Activated T-cell treated with anti-CD3 and anti-CD28 coated beads, Interleukin-2, amount 50 U/mL, for 4 hours (primary cell): ENCODE measurements around the gene GAS2L3. TPM values are rescaled to one million over a fixed set of nuclear protein-coding genes. Genes with fewer than 3 reads are reported as not detected.
"Not testable (repeated sequence)": the region's sequence is repeated elsewhere in the genome, so short reads cannot be mapped to it uniquely, and the experiment has no call there.

Experiments used
- ATAC-seq, 2 donors: fragments of 200-7000 bp; cut with Tn5 transposase; one replicate each; pipeline ENCODE4 v1.10.0; 2021
- DNase-seq: peaks from one replicate; pipeline ENCODE4 v3.0.0-alpha.2; 2020
- H3K27me3 Mint-ChIP-seq: one replicate; pipeline ENCODE4 v1.8.0; 2021; ENCODE audit warnings: low read depth, mixed read lengths
- H3K36me3 Mint-ChIP-seq: one replicate; pipeline ENCODE4 v1.8.0; 2022; ENCODE audit warnings: mixed read lengths; ENCODE audit not compliant: insufficient read depth
- H3K4me1 Mint-ChIP-seq: one replicate; pipeline ENCODE4 v1.8.0; 2021; ENCODE audit warnings: low read depth, mixed read lengths
- H3K4me3 Mint-ChIP-seq: one replicate; pipeline ENCODE4 v1.8.0; 2021; ENCODE audit warnings: mild to moderate bottlenecking, moderate library complexity, mixed read lengths
- H3K9me3 Mint-ChIP-seq: one replicate; pipeline ENCODE4 v1.8.0; 2021; ENCODE audit warnings: mixed read lengths
- total RNA-seq, 3 donors: library from RNA; stranded (reverse); gene quantifications; one replicate each; pipeline ENCODE4 v1.2.1, GENCODE V29; 2021

Gene GAS2L3
- total RNA-seq: not detected

DNA sequence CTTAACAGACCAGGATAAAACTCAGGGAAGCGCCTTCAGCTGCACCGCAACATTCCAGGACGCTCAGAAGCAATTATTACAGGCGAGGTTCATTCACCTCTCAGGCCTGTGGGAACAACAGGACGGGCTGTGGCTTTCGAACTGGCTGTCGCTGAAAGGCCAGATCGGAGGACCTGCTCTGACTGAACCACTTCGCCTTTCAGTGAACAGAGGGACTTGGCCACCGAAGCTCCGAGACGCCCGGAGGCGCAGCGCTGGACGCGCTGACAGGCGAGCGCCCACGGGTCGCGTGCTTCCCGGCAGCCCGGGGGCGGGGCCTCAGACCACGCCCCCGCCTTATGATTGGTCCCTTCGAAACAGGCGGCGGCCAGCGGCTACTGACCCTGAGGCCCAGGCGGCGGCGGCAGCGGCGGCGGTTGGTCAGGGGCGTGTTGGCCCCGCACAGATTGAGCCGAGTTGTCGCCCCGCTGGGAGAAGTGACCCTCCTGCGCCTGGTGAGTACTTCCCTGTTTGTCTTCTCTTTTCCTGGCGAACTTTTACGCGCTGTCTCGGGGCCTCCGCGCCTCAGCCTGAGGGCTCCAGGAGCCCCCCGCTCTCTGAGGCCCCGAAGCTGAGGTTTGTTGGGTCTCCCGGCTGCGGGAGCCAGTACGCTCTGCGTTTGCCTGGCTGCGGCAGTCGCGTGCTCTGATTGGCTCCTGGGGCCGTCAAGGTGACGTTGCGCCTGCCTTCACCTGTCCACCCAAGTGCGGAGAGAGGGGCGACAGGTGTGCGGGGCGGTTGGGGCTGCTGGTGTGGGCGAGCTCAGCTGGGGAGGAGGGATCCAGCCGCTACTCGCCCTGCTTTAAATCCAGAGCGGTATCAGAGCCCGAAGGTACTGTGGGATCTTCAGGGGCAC is at the start of gene GAS2L3:
Gene GAS2L3, plus strand, starts transcription at position 393 of the 895 bp plus-strand sequence. CDS start 21,221 bp downstream, outside the sequence.
- Mint-ChIP-seq H3K4me1 (peaks cover 15% of the 10 kb centered on the region), H3K4me3 (peak within 1 kb of the TSS; percentile 88), H3K9me3 (no peaks in the 10 kb centered on the region), H3K27me3 (peaks cover 29% of the 10 kb centered on the region), H3K36me3 (no peaks in the 10 kb centered on the region)
- DNase-seq (peak; percentile 24), ATAC-seq (peak; percentile 85 to 86)

- no peak for DNase-seq
- Mint-ChIP-seq H3K36me3 (no peaks in the 10 kb centered on the region), H3K27me3 (peaks cover 4% of the 10 kb centered on the region), H3K4me1 (no peaks in the 10 kb centered on the region), H3K9me3 (no peaks in the 10 kb centered on the region), H3K4me3 (no peak overlapping the region)
- no peak for ATAC-seq
These were observed 45.5 kb upstream of the GAS2L3 start for GRCh38 chr12:100528034-100528433.

GRCh38 chr12:100528471-100529127 is 44.9 kb upstream of the GAS2L3 start:
- Mint-ChIP-seq H3K4me1 (no peaks in the 10 kb centered on the region), H3K36me3 (no peaks in the 10 kb centered on the region), H3K4me3 (no peak overlapping the region), H3K9me3 (no peaks in the 10 kb centered on the region), H3K27me3 (peaks cover 5% of the 10 kb centered on the region)
- ATAC-seq (no peak), DNase-seq (no peak)

- ATAC-seq: no peak
- Mint-ChIP-seq H3K36me3 (no peaks in the 10 kb centered on the region), H3K27me3 (peaks cover 7% of the 10 kb centered on the region), H3K4me3 (no peak overlapping the region), H3K9me3 (no peaks in the 10 kb centered on the region), H3K4me1 (no peaks in the 10 kb centered on the region)
- DNase-seq: no peak
These were observed 43.6 kb upstream of the GAS2L3 start for GRCh38 chr12:100529756-100530350.

GRCh38 chr12:100533376-100533775 is 40.1 kb upstream of the GAS2L3 start:
- H3K4me1 Mint-ChIP-seq: no peaks in the 10 kb centered on the region
- no peaks in the 10 kb centered on the region for H3K9me3 Mint-ChIP-seq
- no peak overlapping the region for H3K4me3 Mint-ChIP-seq
- no peak for DNase-seq
- no peak for ATAC-seq
- peaks cover 3% of the 10 kb centered on the region for H3K27me3 Mint-ChIP-seq
- H3K36me3 Mint-ChIP-seq: no peaks in the 10 kb centered on the region

GRCh38 chr12:100534625-100535227 is 38.8 kb upstream of the GAS2L3 start:
- DNase-seq (no peak), ATAC-seq (no peak)
- H3K36me3 Mint-ChIP-seq: no peaks in the 10 kb centered on the region
- H3K4me3 Mint-ChIP-seq: no peak overlapping the region
- H3K4me1 Mint-ChIP-seq: no peaks in the 10 kb centered on the region
- H3K27me3 Mint-ChIP-seq: peaks cover 3% of the 10 kb centered on the region
- no peaks in the 10 kb centered on the region for H3K9me3 Mint-ChIP-seq

DNA sequence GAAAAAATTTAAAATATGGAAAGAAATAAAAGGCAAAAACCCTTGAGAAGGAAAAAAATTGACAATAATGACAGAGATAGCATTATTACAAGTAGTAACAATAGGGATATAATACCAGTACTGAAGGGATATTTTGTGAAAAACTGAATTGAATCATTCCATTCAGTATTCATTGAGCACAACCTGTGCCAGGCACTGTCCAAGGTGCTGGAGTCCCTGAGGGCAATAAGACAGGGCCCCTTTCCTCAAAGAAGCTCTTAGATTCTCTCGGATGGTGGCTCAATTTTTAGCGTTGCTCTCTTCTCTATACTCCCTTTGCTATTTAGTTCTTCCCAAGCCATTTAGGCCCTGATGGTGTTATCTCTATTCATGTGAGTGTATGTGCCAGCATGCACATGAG is 34.3 kb upstream of the GAS2L3 start:
- Mint-ChIP-seq H3K36me3 (no peaks in the 10 kb centered on the region), H3K4me1 (no peaks in the 10 kb centered on the region), H3K27me3 (peaks cover 6% of the 10 kb centered on the region), H3K9me3 (no peaks in the 10 kb centered on the region), H3K4me3 (no peak overlapping the region)
- ATAC-seq (no peak), DNase-seq (no peak)

DNA sequence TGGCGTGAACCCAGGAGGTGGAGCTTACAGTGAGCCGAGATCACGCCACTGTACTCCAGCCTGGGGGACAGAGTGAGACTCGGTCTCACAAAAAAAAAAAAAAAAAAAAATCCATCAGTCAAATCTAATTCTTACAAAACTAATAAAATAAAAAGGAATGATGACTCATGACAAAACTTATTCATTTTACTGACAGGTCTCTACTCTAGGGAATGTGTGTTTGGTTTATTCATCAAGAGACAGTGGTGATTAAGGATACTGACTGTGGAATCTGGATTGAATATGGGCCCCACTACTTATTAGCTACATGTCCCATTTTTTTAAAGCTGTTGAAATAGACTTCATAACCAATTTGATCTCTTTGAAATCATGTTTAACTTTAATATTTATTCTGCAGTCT is 29.3 kb upstream of the GAS2L3 start:
- Mint-ChIP-seq H3K4me1 (no peaks in the 10 kb centered on the region), H3K9me3 (no peaks in the 10 kb centered on the region), H3K4me3 (no peak overlapping the region), H3K36me3 (no peaks in the 10 kb centered on the region), H3K27me3 (peaks cover 5% of the 10 kb centered on the region)
- DNase-seq (no peak), ATAC-seq (no peak)

DNA sequence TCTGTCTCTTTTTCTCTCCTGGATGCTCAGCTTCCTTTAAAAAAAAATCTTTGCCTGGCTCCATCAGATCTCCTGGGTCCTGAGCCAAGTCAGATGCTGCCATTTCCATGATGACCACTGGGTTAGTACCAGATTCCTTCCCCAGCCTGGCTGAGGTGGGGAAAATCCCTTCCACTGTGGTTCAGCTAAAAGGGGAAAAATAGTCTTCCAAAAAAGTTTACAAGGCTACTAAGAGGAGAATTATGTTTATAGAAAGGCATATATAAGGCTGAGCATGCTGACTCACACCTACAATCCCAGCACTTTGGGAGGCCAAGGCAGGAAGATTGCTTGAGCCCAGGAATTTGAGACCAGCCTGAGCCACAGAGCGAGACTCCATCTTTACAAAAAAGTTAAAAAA is 28.4 kb upstream of the GAS2L3 start:
- Mint-ChIP-seq H3K36me3 (no peaks in the 10 kb centered on the region), H3K27me3 (peaks cover 5% of the 10 kb centered on the region), H3K4me3 (no peak overlapping the region), H3K9me3 (no peaks in the 10 kb centered on the region), H3K4me1 (no peaks in the 10 kb centered on the region)
- no peak for DNase-seq
- ATAC-seq: no peak

DNA sequence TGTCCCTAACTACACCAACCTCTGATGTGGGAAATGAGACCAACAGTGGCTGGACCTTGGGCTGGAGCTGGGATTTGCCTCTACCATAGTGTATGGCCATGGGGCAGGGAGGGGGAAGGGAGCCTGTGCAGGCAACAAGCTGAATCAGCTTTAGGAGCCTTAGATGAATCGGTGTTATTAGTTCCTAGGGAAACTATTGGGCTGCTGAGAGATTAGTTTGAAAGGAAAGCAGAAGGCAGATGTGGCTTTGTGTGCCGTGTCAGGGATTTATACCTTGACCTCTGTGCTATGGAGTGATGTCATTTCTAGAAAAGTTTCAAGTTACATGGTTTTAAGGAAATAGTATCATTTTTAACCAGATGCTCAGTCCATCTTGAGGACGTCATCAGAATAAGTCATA is 19.5 kb upstream of the GAS2L3 start:
- H3K9me3 Mint-ChIP-seq: no peaks in the 10 kb centered on the region
- no peaks in the 10 kb centered on the region for H3K4me1 Mint-ChIP-seq
- H3K4me3 Mint-ChIP-seq: no peak overlapping the region
- DNase-seq: no peak
- H3K36me3 Mint-ChIP-seq: no peaks in the 10 kb centered on the region
- H3K27me3 Mint-ChIP-seq: peaks cover 2% of the 10 kb centered on the region
- no peak for ATAC-seq

DNA sequence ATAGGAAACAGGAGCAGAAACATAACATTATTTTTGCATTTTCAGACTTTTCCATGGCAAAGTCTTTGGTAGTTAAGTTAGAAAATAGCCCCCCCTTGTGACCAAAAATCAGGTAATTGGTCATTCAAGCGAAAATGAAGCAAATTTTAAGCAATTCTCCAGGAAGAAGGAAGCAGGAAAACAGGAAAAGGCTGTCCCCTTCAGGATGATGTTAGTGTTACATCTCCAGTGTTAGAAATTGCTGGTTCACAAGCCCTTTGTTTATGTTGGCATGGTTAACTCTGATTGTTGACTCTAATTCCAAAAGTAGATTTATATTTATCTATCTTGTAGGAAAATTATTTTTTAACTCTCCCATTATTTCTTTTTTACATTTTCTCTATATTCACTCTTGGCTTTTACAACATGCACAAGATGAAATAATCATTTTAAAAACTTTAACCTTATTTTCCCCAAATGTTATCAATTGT is 18.8 kb upstream of the GAS2L3 start:
- no peak overlapping the region for H3K4me3 Mint-ChIP-seq
- DNase-seq (no peak), ATAC-seq (no peak)
- H3K4me1 Mint-ChIP-seq: no peaks in the 10 kb centered on the region
- peaks cover 2% of the 10 kb centered on the region for H3K27me3 Mint-ChIP-seq
- H3K36me3 Mint-ChIP-seq: no peaks in the 10 kb centered on the region
- no peaks in the 10 kb centered on the region for H3K9me3 Mint-ChIP-seq

DNA sequence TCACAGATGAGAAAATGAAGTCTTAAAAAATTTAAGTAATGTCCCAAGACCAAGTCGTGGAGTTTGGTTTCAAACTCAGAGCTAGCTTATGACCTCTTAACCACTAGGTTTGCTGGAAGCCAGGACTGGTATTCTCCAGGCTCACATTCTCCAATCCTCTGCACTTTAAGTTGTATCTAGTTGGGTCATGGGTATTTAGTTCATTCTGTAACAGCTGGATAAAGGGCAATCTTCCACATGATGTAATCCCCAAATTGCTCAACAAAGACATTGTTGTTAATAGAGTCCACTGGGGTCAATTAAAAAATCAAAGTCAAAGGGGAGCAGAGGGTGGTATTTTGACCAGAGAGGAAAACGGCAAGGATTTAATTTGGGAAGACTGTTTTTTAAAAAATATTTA is 17.8 kb upstream of the GAS2L3 start:
- Mint-ChIP-seq H3K9me3 (no peaks in the 10 kb centered on the region), H3K36me3 (no peaks in the 10 kb centered on the region), H3K4me3 (no peak overlapping the region), H3K27me3 (peaks cover 2% of the 10 kb centered on the region), H3K4me1 (no peaks in the 10 kb centered on the region)
- ATAC-seq (no peak), DNase-seq (no peak)

DNA sequence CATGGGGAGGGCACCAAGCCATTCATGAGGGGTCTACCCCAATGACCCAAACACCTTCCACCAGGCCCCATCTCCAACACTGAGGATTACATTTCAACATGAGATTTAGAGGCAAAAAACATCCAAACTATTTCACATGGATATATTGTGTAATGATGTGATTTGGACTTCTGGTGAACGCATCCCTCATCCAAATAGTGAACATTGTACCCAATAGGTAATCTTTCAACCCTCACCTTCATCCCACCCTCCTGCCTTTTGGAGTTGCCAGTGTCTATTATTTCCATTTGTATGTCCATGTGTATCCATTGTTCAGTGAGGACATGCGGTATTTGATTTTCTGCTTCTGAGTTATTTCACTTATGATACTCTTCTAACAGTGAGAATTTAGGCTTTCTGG is 16.1 kb upstream of the GAS2L3 start:
- Mint-ChIP-seq H3K4me1 (no peaks in the 10 kb centered on the region), H3K4me3 (no peak overlapping the region), H3K36me3 (no peaks in the 10 kb centered on the region), H3K9me3 (no peaks in the 10 kb centered on the region), H3K27me3 (peaks cover 4% of the 10 kb centered on the region)
- no peak for ATAC-seq
- no peak for DNase-seq

DNA sequence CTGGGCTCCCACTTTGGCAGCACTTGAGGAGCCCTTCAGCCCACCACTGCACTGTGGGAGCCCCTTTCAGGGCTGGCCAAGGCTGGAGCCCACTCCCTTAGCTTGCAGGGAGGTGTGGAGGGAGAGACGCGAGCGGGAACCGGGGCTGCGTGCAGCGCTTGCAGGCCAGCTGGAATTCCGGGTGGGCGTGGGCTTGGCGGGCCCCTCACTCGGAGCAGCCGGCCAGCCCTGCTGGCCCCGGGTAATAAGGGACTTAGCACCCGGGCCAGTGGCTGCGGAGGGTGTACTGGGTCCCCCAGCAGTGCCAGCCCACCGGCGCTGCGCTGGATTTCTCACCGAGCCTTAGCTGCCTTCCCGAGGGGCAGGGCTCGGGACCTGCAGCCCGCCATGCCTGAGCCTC is 14.2 kb upstream of the GAS2L3 start:
- not testable (repeated sequence) for H3K4me1 Mint-ChIP-seq, H3K4me3 Mint-ChIP-seq, DNase-seq, H3K27me3 Mint-ChIP-seq, ATAC-seq, H3K36me3 Mint-ChIP-seq, H3K9me3 Mint-ChIP-seq
